ENCODE results near the gene NT5C2.
"Not testable (repeated sequence)": the region's sequence is repeated elsewhere in the genome, so short reads cannot be mapped to it uniquely, and the experiment has no call there.

NT5C2 gene

GRCh38 chr10:103231047-103231551 lies 38.0 kb upstream of the NT5C2 start:
- TF ChIP-seq, protein P1, sequence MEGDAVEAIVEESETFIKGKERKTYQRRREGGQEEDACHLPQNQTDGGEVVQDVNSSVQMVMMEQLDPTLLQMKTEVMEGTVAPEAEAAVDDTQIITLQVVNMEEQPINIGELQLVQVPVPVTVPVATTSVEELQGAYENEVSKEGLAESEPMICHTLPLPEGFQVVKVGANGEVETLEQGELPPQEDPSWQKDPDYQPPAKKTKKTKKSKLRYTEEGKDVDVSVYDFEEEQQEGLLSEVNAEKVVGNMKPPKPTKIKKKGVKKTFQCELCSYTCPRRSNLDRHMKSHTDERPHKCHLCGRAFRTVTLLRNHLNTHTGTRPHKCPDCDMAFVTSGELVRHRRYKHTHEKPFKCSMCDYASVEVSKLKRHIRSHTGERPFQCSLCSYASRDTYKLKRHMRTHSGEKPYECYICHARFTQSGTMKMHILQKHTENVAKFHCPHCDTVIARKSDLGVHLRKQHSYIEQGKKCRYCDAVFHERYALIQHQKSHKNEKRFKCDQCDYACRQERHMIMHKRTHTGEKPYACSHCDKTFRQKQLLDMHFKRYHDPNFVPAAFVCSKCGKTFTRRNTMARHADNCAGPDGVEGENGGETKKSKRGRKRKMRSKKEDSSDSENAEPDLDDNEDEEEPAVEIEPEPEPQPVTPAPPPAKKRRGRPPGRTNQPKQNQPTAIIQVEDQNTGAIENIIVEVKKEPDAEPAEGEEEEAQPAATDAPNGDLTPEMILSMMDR (IDR thresholded peaks at IDR 0.05; ENCODE audit: low read length, missing control alignments): no peak
- DNase-seq (ENCODE audit: low read depth): peak; percentile 98
- no peak overlapping the region for H3K4me3 ChIP-seq (replicated peaks; ENCODE audit: low read depth, low read length)

DNA sequence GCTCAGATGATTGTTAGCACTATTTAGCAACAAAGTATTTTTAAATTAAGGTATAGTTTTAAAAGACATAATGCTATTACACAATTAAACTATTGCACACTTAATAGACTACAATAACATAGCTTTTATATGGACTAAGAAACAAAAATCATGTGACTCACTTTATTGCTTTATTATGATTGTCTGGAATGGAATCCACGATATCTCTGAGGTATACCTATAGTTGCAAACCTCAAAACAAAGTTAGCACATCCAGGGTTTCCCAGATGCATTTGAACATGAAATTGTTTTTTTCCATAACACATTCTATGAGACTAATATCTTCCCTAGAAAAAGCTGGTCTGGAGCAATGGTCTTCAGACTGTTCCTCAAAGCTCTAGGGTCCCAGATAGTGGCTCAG lies 34.3 kb upstream of the NT5C2 start:
- no peak for DNase-seq (ENCODE audit: low read depth)
- TF ChIP-seq, protein P1 (IDR thresholded peaks at IDR 0.05; ENCODE audit: low read length, missing control alignments): no peak
- no peak overlapping the region for H3K4me3 ChIP-seq (replicated peaks; ENCODE audit: low read depth, low read length)

- DNase-seq (ENCODE audit: low read depth): no peak
- H3K4me3 ChIP-seq (replicated peaks; ENCODE audit: low read depth, low read length): no peak overlapping the region
- TF ChIP-seq, protein P1 (IDR thresholded peaks at IDR 0.05; ENCODE audit: low read length, missing control alignments): no peak
These were observed 32.9 kb upstream of the NT5C2 start for GRCh38 chr10:103225939-103226338.

DNA sequence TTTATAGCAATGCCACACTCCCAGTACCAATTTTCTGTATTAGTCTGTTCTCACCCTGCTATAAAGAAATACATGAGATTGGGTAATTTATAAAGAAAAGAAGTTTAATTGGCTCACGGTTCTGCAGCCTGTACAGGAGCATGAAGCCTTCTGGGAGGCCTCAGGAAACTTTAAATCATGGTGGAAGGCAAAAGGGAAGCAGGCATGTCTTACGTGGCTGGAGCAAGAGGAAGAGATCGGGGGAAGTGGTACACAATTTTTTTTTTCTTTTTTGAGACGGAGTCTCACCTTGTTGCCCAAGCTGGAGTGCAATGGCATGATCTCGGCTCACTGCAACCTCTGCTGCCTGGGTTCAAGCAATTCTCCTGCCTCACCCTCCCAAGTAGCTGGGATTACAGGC lies 31.6 kb upstream of the NT5C2 start:
- not testable (repeated sequence) for H3K4me3 ChIP-seq (replicated peaks; ENCODE audit: low read depth, low read length); DNase-seq (ENCODE audit: low read depth)

DNA sequence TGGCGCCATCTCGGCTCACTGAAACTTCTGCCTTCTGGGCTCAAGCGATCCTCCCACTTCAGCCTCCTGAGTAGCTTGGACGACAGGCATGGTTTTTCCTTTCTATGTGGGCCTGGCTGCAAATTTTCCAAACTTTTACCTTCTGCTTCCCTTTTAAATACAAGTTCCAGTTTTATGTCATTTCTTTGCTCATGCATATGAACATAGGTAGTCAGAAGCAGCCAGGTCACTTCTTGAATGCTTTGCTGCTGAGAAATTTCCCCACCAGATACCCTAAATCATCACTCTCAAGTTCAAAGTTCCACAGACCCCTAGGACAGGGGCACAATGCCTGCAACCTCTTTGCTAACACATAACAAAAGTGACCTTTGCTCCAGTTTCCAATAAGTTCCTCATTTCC lies 31.1 kb upstream of the NT5C2 start:
- H3K4me3 ChIP-seq (replicated peaks; ENCODE audit: low read depth, low read length): no peak overlapping the region
- TF ChIP-seq, protein P1 (IDR thresholded peaks at IDR 0.05; ENCODE audit: low read length, missing control alignments): no peak
- no peak for DNase-seq (ENCODE audit: low read depth)

DNA sequence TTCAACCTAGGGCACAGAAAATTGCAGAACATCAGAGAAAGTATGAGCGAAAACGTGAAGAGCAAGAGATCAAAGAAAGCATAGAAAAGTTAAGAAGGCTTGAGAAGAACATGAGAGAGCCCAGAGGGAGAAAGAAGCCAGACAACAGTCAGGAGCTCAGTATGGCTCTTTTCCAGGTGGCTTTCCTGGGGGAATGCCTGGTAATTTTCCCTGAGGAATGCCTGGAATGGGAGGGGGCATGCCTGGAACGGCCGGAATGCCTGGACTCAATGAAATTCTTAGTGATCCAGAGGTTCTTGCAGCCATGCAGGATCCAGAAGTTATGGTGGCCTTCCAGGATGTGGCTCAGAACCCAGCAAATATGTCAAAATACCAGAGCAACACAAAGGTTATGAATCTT lies 23.3 kb upstream of the NT5C2 start:
- DNase-seq (ENCODE audit: low read depth): peak; percentile 48
- H3K4me3 ChIP-seq (replicated peaks; ENCODE audit: low read depth, low read length): not testable (repeated sequence)

DNA sequence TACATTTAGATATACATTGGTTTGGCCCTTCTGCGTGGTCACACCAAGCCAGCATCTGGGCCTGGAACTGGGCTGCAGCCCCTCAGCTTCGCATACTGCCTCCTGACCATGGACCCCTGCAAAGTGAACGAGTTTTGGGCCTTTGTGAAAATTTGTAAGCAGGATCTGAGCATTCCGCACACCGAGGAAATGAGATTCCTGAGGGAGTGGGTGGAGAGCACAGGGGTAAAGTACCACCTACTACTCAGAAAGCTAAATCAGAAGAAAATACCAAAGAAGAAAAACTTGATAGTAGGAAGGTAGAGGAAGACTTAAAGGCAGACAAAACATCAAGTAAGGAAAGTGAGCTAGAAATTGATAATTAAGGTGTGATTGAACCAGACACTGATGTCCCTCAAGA lies 22.5 kb upstream of the NT5C2 start:
- no peak overlapping the region for H3K4me3 ChIP-seq (replicated peaks; ENCODE audit: low read depth, low read length)
- DNase-seq (ENCODE audit: low read depth): no peak
- TF ChIP-seq, protein P1 (IDR thresholded peaks at IDR 0.05; ENCODE audit: low read length, missing control alignments): no peak

- not testable (repeated sequence) for H3K4me3 ChIP-seq (replicated peaks; ENCODE audit: low read depth, low read length); DNase-seq (ENCODE audit: low read depth)
These were observed 17.2 kb upstream of the NT5C2 start for GRCh38 chr10:103210262-103210661.

DNA sequence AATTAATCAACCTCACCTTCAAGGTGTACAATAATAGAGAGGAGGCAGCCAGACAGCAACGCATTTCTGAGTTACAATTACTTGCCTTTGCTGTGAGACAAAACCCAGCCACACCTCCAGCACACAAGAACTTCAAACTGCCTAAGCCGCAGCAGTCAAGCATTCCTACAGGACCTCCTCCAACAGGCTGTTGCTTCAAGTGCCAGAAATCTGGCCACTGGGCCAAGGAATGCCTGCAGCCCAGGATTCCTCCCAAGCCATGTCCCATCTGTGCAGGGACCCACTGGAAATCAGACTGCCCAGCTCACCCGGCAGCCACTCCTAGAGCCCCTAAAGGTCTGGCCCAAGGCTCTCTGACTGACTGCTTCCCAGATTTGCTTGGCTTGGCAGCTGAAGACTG lies 14.6 kb upstream of the NT5C2 start:
- H3K4me3 ChIP-seq (replicated peaks; ENCODE audit: low read depth, low read length): not testable (repeated sequence)
- DNase-seq (ENCODE audit: low read depth): peak; percentile 32

All from fibroblast of pulmonary artery (primary cell).